Sciatic nerve (tissue), 2 donors: ENCODE data around the gene ECE2. TPM values are rescaled to one million over a fixed set of nuclear protein-coding genes. Genes with fewer than 3 reads are reported as not detected.

Source experiments
- ATAC-seq: fragments of 200-7000 bp; cut with Tn5 transposase; one replicate; pipeline ENCODE4 v1.9.1; 2020; ENCODE audit warnings: mild to moderate bottlenecking, moderate library complexity
- DNase-seq: peaks from one replicate; pipeline ENCODE4 v3.0.0-alpha.2; 2020; ENCODE audit warnings: low spot score
- intact Hi-C: fragments of 100-400 bp; cut with DNase I; formaldehyde crosslinking; loops from one replicate; pipeline ENCODE4 v1.14.2; 2022
- total RNA-seq: library from RNA; stranded (reverse); fragmentation: NEBNext Ultra II Directional; extraction: Animal tissue kit (Norgen Biotek cat#: 25700); gene quantifications from one replicate; pipeline ENCODE4 v1.2.1, GENCODE V29; 2021
- donor health status: DM: no; HTN: no; CAD: no.
- donor health status: DM: no; HTN: no; CAD: no.

The ECE2 gene
- total RNA-seq: not detected

DNA sequence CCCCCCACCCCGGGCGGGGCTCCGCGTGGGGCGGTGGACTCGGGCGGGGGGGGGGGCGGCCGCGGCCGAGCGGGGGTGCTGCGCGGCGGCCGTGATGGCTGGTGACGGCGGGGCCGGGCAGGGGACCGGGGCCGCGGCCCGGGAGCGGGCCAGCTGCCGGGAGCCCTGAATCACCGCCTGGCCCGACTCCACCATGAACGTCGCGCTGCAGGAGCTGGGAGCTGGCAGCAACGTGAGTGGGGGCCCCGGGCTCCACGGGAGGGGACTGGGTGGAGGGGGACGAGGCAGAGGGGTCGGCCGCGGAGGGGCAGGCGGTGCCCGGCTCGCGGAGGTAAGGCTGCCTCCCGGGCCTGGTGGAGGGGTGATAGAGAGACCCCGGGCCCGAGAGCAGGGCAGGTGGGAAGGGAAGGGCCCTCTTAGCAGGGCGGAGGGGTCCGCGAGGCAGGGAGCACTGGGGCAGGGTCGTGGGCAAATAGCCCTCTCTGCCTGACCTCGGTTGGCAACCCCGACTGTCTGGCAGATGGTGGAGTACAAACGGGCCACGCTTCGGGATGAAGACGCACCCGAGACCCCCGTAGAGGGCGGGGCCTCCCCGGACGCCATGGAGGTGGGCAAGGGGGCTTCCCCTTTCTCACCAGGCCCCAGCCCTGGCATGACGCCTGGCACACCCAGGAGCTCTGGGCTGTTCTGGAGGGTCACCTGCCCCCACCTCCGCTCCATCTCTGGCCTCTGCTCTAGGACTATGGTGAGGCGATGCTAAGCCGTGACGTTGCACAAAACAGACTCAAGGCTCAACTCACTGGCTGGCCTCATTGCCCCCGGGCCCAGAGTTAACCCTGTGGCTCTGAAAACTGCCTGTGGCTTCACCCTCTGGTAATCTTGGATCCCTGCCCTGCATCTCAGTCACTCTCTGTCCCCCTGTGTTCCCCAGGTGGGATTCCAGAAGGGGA is at the start of gene ECE2:
Gene ECE2 (plus strand): TSS at position 62 of the 950 bp plus-strand sequence. CDS start 132 bp downstream, at position 194.
- no peak for DNase-seq
- intact Hi-C loops: no loop called here
- no peak for ATAC-seq

DNA sequence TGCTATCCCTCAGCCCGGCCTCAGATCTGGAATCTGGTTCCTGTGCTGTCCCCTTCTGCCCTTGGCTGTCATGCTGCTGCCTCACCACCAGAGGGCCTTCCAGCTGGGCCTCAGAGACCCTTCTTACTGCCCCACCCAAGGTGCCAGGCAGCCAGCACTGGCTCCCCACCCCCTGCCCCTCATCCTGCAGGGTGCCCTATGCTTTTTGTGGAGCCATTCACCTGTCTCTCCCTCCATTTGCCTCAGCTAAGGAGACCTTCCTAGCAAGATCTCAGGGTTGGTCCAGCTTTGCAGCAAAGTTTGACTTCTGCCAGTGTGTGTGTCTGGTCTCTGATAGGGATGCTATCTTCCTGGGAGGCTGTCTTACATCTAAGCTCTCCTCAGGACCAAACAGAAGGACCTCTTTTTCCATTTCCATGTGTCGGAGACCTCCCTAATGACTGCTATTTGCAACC is 48.3 kb upstream of the ECE2 start:
- DNase-seq (peak; percentile 54), ATAC-seq (no peak)
- intact Hi-C loops: no loop called here

DNA sequence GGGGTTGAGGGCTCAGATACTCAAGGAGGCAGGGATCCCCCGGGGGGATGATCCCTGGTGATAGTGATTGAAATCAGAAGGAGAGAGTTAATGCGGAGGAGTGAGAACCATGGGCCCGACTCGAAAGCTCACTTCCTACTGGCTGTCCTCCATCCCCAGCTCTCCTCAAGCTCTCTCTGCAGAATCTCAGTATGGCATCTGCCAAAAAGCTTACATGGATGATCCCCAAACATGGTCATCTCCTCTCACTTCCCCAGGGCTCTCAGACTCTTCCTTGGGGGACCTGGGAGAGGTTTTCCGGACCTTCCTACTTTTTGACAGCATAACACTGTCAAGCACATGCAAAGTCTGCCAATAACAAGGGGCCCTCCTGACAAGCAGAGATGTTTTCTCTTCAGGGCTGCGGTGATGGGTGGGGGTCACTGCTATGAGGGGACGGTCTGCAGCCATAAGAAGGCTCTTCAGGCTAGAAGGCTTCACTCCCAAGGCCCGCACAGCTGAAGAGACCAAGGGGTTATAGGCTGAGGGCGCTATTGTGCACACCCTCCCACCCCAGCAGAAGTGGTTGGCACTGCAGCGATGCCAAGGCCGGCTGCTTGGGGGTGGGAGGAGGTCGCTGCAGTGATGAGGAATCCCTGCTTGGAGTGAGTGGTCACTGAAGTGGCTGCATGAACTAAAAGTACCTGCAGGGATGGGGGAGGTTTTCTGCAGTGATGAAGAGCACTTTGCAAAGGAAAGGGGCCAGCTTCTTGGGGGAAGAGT is 47.3 kb upstream of the ECE2 start:
- intact Hi-C loops: no loop called here
- ATAC-seq: peak; percentile 22
- peak; percentile 48 for DNase-seq

DNA sequence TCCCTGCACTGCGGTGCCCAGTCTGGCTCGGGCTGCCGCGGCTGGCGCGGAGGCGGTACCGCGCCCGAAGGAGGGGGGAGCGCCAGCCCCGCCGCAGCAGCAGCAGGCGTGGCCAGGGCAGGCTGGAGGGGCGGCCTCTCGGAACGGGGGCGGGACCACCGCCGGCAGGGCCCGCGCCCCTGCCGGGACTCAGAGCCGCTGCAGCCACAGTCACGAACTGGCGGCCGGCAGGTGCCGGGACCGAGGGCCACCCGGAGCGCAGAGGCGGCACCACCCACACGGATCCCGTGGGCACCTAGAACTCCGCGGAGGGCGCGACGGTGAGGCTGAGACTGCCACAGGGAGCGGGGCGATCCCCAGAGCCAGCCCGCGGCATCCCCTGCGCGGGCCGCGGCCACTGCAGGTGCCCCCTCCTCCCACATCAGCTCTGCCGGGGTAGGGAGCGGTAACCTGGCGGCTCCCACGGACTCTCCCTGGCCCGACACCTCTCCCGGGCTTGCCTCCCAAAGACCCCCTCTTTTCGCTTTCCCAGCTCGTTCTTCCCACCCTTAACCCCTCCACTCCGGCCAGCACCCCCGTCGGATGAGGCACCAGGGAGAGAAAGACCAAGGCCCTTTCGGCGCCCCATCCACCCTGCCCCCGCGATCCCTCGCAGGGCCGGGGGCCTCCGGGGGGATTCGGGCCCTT is 46.3 kb upstream of the ECE2 start, which contains the start of gene VWA5B2:
Gene VWA5B2 (plus strand): TSS at position 192 of the 687 bp plus-strand sequence. CDS start 944 bp downstream, outside the sequence.
- intact Hi-C loops: no loop called here
- DNase-seq (peak; percentile 63), ATAC-seq (peak; percentile 75)

DNA sequence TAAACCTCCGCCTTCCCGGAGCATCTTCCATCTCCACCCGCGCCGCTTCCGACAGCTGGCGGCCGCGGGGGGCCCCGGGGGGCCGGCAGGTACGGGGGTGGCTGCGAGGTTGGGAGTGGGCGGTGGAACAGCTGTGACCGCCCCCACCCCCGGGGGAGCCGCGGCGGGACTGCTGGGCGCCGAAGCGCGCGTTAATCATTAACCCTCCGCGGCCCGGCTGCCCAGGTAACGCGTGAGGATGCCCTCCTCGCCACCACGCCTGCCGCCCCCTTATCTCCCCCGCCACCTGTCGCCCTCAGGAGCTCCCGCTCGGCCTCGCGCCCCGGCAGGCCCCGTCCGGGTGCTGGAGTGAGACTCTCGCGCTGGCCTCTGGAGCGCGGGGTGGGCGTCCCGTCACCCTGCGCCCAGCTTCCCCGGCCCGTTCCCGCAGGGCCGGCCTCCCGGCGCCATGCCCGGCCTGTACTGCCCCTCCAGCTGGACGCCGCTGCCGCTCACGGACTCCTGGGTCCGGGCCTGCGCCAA is 45.7 kb upstream of the ECE2 start:
- ATAC-seq (no peak), DNase-seq (peak; percentile 52)
- intact Hi-C loops: no loop called here

- intact Hi-C loops: no loop called here
- DNase-seq (peak; percentile 27), ATAC-seq (no peak)
Observed at GRCh38 chr3:184230603-184231528, 45.0 kb upstream of the ECE2 start.

DNA sequence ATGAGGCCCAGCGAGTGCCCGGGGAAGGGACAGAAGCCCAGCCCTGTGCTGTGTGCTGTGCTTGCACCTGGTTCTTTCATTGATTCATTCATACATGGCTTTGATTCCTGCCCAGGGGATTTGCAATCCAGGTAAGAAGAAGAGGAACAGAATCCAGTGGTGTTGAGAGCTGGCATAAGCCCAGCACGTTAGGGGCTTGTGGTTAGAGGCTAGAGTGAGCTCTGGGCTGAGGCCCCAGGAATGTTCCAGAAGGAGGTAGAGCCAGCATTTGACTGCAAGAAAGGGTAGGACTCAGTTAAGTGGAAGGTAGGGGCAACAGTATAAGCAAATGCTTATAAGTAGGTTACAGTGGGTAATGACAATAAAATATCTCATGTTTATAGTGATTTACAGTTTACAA is 44.2 kb upstream of the ECE2 start:
- intact Hi-C loops: no loop called here
- ATAC-seq (no peak), DNase-seq (peak; percentile 13)

- ATAC-seq (no peak), DNase-seq (peak; percentile 46)
- intact Hi-C loops: no loop called here
Observed at GRCh38 chr3:184233127-184233843, 42.5 kb upstream of the ECE2 start.

DNA sequence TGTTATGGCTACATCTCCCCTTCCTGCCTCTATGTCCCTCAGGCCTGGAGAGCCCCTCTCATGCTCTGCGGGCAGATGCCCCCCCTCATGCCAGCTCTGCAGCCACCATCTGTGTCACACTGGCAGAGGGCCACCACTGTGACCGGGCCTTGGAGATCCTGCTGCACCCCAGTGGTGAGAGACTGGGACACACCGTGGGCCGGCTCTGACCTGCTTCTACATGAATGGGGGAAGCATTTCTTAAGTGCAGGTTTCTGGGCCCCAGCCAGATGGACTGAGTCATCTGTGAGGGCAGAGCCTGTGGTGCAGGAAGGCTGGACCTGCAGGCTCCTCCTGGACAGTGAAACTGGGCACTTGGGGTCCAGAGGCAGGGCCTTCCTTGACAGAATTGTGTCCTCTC is 41.6 kb upstream of the ECE2 start:
- ATAC-seq (no peak), DNase-seq (peak; percentile 58)
- intact Hi-C loops: no loop called here

DNA sequence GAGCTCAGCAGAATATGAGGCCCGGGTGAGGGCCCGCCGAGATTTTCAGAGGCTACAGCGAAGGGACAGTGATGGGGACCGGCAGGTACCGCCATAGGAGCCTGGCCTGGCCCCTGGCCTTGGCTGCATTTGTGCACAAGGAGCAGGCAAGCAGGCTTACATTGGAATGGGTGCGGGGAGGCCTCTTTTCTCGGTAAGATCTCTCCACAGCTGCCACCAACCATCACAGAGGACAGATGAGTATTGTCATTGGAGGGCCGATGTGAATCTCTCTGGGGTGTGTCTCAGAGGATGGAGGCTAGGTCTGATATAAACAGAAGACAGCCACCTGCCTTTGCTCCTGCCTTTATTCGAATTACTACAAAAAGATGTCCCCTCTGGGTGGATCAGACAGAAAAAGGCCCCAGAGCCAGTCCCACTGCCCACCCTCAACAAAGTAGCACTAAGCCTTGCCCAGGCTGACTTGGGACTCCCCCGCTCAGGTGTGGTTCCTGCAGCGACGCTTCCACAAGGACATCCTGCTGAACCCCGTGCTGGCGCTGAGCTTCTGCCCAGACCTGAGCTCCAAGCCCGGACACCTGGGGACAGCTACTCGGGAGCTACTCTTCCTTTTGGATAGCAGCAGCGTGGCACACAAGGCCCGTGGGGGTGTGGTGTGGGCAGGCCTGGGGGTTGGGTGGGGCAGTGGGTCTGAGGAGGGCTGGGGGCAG is 41.0 kb upstream of the ECE2 start:
- intact Hi-C loops: no loop called here
- DNase-seq (peak; percentile 42), ATAC-seq (no peak)

- intact Hi-C loops: no loop called here
- no peak for ATAC-seq
- no peak for DNase-seq
Observed at GRCh38 chr3:184235381-184236032, 40.3 kb upstream of the ECE2 start.

DNA sequence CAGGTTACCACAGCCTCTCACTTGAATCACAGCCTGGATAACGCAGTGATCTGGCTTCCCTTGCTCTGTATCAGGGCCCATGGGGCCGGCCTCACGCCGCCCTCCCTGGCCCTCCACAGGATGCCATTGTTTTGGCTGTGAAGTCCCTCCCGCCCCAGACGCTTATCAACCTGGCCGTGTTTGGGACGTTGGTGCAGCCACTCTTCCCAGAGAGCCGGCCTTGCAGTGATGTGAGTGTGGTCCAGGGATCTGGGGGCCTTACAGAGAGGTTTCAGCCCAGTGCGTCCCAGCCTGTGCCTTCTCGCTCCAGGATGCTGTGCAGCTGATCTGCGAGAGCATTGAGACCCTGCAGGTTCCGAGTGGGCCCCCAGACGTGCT is 39.8 kb upstream of the ECE2 start:
- DNase-seq (peak; percentile 34), ATAC-seq (no peak)
- intact Hi-C loops: no loop called here

- intact Hi-C loops: no loop called here
- ATAC-seq (no peak), DNase-seq (no peak)
Observed at GRCh38 chr3:184236636-184237035, 39.2 kb upstream of the ECE2 start.

GRCh38 chr3:184237211-184237610 is 38.6 kb upstream of the ECE2 start:
- intact Hi-C loops: no loop called here
- ATAC-seq (no peak), DNase-seq (no peak)

- no peak for ATAC-seq
- no peak for DNase-seq
- intact Hi-C loops: no loop called here
Observed at GRCh38 chr3:184237807-184238206, 38.0 kb upstream of the ECE2 start.

GRCh38 chr3:184238246-184238818 is 37.5 kb upstream of the ECE2 start:
- intact Hi-C loops: no loop called here
- no peak for DNase-seq
- ATAC-seq: no peak
